GM08714 (cell line): ENCODE data around the gene NDUFAB1.
"Not testable (repeated sequence)": the region's sequence is repeated elsewhere in the genome, so short reads cannot be mapped to it uniquely, and the experiment has no call there.

Experiments used
- H3K4me3 ChIP-seq: fragments of 200-500 bp; sonication (Bioruptor generic); 2 replicates; pipeline ENCODE4 v1.5.1; 2014; ENCODE audit warnings: mild to moderate bottlenecking, low read length, inconsistent platforms
- ZNF274 ChIP-seq: IDR thresholded peaks from 2 replicates; pipeline ENCODE4 v1.6.1; 2012; ENCODE audit warnings: mild to moderate bottlenecking, low read depth, low read length

Gene NDUFAB1

DNA sequence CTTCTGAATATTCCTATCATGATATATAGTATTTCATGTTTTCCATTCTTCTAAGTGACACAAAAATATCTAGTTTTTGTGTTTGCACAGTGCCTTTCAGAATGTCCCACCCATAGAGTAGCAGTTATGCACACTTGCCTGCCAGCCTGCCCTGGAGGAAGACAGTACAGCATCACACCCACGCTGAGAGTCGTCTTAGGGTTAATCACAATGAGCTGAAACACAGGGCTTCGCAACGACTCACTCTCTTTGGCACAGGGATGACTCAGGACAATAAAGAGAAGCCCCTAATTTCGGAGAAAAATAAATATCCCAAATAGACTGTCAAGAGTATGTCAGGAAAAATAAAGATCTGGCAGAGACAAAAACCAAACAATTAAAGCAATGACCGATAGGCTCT is 11.6 kb upstream of the NDUFAB1 start:
- no peak for TF ChIP-seq ZNF274

DNA sequence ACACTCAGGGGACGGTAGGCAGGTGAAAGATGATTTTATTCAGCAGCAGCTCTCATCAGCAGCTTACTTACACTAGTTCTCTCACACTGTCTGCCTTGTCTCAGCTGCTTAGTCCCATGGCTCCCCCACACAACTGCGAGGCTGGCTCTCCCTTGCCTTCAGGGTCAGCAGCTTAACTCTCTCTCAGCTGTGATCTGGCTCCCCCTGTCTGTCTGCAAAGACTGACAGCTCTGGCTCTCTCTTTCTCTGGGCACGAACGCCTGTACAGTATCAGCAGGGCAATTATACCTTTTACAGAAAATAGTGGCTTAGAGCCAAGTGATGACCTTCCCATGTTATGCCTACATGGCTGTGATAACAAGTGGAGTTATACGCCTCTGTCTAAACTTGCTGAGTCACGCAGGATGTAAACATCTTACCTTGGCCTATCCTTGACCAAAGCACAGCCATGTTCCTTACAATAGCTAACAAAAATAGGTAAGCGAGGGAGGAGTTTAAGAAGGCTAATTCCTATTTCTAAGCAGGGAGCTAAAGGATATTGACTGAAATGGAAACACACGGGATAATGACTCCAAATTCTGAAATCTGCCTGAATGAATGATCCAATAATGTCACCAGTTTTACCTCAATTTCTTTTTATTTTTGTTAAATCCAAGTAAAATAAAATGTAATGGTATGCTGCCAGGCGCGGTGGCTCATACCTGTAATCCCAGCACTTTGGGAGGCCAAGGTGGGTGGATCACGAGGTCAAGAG is 1.1 kb upstream of the NDUFAB1 start:
- H3K4me3 ChIP-seq, result no peak overlapping the region
- TF ChIP-seq ZNF274, result no peak

More for the DNA sequence above, 11.6 kb upstream of the NDUFAB1 start:
- no peak overlapping the region for H3K4me3 ChIP-seq

DNA sequence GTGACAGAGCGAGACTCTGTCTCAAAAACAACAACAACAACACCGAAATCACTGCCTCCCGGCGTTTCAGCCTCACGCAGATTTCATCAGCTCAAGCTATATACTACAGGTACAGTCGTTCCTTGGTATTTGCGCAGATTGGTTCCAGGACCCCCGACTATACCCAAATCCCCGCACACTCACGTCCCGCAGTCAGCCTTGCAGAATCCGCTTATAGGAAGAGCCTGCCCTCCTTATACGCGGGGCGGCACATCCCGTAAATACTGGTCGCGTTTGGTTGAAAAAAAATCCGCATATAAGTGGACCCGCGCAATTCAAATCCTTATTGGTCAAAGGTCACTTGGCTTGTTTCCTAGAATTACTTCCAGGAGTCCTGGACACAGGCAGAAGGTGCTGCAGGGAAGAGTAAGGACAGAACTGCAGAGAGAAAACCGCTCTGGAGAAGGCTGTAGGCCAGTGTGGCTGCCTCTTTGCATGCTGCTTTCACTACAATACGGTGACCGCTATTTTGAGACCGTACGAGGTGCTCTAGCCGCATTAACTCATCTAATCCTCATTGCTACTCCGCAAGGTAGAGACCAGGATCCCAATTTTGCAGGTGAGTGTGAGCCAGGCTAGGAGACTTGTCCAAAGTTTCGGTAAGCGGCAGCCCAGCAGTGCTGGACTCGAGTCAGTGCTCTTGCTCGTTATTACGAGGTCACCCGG is 718 bp downstream of the NDUFAB1 start:
- peak overlapping the region; percentile 95 for H3K4me3 ChIP-seq
- TF ChIP-seq ZNF274, result no peak

DNA sequence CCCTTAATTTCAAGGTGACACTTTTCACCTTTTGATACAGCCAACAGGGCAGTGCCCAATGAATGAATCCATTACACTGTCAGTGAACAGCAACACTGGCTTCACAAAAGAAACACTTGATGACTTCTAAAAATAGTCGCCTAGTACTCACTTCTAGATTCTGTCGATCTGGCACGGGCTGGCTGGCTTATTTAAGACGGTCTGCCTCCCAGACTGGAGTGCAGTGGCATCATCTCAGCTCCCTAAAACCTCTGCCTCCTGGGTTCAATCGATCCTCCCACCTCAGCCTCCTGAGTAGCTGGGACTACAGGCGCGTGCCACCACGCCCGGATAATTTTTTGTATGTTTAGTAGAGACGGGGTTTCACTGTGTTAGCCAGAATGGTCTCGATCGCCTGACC is 1.9 kb downstream of the NDUFAB1 start:
- H3K4me3 ChIP-seq, result no peak overlapping the region
- TF ChIP-seq ZNF274, result no peak

DNA sequence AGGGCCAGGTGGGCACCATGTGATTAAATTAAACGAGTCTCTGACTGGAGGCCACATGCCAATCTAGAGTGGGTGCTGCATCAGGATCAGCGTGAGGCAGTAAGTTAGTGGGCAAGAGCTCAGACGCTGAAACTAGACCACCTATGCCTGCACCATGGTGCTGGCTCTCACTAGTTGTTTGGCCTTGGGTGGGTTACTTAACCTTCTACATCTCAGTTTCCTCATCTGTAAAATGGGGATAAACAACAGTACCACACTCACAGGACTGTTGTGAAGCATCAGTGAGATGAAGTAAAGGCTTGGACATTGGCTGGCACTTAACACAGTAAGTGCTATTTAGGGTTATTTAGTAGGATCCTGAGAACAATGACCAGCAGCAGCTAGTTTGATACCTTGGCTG is 5.9 kb downstream of the NDUFAB1 start:
- TF ChIP-seq ZNF274, result no peak
- no peak overlapping the region for H3K4me3 ChIP-seq

DNA sequence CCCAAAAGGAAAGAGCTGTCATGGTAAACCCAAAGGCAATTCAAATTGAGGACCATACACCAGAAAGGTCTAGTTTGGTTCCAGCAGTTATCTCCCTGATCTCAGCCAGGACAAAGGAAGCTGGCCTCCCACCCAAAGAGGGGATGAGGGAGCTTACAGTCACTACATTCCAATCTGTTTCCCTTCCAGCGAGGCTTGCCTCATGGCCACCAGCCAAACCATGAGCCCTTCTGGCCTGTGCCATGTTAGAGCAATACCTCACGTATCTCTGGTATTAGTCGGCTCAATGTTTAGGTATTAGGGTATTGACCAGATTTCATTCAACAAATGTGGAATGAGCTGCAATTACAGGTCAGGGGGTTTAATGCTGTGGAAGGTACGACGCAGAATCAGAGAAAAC is 8.4 kb downstream of the NDUFAB1 start:
- no peak overlapping the region for H3K4me3 ChIP-seq
- TF ChIP-seq ZNF274, result no peak

DNA sequence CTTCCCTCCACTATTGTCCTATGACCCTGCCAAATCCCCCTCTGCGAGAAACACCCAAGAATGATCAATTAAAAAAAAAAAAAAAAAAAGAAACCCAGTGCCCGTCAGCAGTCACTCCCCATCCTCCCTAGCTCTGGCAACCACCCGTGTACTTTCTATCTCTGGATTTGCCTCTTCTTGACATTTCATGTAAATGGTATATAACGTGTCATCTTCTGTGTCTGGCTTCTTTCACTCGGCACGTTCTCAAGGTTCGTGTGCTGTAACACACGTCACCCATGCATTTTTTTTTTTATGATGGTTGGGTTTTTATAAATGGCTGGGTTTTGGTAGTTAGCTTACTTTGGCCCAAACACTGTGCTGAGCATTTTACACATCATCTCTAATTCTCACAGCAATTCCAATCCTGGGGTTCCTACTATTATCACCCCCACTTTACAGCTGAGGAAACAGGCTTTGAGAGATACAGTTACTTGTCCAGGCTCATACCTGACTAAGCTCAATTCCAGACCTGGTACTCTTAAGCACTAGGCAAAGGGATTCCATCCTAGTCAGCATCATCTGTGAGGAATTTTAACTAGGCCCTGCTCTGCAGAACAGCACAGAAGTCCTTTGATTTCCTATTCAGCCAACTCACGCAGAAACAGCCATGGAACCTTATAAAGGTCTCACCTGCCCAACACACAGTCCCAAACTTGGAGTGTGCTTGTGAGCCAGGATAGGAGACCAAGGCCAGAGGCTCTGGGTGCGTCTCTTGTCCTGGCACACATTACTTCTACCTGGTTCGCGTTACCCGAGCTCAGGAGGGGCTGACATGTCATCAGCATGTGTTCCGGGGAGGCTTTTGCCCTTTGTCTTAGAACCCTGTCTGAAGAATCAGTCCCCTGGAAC is 11.7 kb downstream of the NDUFAB1 start:
- H3K4me3 ChIP-seq, result no peak overlapping the region
- TF ChIP-seq ZNF274, result no peak

DNA sequence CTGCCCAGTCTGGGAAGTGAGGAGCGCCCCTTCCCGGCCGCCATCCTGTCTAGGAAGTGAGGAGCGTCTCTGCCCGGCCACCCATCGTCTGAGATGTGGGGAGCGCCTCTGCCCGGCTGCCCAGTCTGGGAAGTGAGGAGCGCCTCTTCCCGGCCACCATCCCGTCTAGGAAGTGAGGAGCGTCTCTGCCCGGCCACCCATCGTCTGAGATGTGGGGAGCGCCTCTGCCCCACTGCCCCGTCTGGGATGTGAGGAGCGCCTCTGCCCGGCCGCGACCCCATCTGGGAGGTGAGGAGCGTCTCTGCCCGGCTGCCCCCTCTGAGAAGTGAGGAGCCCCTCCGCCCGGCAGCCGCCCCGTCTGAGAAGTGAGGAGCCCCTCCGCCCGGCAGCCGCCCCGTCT is 12.8 kb downstream of the NDUFAB1 start:
- not testable (repeated sequence) for H3K4me3 ChIP-seq

DNA sequence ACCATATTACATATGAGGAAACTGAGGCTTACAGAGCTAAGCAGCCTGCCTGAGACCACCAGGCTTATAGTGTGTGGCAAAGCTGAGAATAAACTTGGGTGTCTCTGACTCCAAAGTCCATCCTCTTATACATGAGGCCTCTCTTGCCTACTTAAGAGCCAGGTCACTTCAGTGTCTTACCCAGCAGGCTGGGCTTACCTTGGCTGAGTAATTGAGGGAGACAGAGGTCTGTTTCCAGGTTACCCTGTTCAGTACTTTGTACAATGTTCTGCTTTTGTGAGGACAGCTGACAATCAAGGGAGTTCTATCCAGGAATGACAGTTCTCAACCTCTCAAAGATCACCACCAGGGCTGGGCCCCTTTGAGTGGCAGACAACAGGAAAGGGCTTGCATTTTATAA is 14.4 kb downstream of the NDUFAB1 start:
- no peak overlapping the region for H3K4me3 ChIP-seq
- TF ChIP-seq ZNF274, result no peak

DNA sequence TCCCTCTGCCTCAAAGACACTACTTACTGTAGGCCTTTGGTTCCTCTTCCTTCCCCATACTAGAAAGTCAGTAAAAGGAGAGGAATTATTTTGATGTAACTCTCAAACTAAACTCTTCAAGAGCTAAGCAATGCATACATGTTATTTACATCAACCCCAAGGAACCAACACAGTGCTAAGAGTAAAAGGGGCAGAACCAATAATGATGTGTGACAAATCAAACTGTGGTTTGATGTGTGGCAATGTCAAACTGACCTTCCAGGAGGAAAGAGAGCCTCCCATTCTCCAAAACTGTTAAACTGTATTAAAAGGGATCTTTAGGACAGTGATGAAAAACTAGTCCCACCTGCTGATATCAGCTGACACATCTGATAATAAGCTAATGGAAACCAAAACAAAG is 15.7 kb downstream of the NDUFAB1 start:
- no peak overlapping the region for H3K4me3 ChIP-seq
- TF ChIP-seq ZNF274, result no peak

DNA sequence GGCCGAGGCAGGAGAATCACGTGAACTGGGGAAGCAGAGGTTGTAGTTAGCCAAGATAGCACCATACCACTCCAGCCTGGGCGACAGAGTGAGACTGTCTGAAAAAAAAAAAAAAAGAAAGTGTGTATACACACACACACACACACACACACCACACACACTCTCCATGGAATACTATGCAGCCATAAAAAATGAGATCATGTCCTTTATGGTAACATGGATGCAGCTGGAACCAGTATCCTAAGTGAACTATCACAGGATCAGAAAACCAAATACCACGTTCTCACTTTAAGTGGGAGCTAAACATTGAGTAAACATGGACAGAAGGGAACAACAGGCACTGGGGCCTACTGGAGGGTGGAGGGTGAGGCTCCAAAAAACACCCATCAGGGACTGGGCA is 16.7 kb downstream of the NDUFAB1 start:
- TF ChIP-seq ZNF274, result no peak
- H3K4me3 ChIP-seq, result no peak overlapping the region

DNA sequence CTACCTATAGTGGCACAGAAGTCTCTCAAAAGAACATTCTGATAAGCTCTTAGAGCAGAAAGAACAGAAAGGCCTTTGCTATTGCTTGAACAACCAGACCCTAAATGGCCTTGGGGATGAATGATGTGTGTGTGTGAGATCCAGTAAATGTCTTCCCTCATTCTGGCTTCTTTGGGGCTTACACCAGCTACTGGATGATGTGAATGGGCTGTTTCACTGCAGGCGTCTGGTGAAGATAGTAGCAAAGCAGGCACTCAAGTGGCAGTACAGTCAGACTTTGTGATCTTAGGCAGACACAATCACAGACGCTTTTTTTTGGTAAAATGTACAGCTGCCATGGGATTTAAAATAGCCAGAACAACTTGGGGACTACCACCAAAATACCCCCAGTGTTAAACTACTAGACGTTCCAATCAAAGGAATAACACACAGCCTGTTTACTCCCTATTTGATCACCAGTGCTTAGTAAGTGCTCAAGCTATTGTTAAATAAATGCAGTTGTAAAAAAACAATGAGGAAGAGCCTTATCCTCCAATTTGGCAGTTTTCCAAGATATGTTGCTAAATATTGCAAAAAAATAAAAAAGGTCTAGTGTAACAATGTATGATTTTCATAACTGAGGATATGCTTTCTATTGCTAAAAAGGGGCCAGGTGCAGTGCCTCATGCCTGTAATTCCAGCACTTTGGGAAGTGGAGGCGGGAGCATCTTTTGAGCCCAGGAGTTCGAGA is 17.9 kb downstream of the NDUFAB1 start:
- no peak for TF ChIP-seq ZNF274

DNA sequence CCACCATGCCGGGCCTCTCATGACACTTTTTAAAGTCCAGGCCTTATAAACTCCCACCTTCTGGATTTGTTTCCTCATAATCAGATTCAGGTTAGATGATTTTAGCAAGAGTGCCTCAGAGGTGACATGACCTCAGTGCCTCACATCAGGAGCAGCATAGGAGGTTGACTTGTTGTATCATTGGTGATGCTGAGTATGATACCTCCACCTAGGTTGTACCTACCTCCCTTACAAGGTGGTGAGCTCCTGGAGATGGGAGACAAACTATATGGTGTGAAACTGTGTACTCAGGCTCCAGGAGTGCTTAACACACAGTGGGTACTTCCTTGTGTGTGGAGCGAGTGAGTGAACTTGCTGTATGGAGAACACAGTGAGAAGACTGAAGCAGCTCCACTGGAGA is 18.6 kb downstream of the NDUFAB1 start:
- TF ChIP-seq ZNF274, result no peak
- no peak overlapping the region for H3K4me3 ChIP-seq

More for the DNA sequence above, 17.9 kb downstream of the NDUFAB1 start:
- no peak overlapping the region for H3K4me3 ChIP-seq

DNA sequence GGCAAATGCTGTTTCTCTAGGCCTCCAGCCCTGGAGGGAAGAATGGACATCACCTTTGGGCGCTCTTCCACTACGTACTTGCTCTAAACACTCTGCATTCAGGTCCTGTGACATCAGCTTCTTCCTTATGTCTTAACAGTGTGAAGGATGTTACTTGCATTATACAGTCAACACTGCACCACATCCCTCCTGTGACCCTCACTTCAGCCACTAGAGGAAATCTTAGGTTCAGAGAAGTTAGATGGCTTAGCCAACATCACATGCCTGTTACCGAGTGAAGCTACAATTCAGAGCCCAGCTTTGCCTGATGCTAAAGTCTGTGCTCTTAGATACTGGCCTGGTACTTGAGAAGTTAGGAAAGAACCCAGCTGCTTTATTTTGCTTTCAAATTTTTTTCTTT is 20.3 kb downstream of the NDUFAB1 start:
- H3K4me3 ChIP-seq, result no peak overlapping the region
- TF ChIP-seq ZNF274, result no peak
